ENCODE measurements around the gene TPK1. TPM values are rescaled to one million over a fixed set of nuclear protein-coding genes. Genes with fewer than 3 reads are reported as not detected.

TPK1 gene
- total and polyA plus RNA-seq, 2 of the 4 experiments (the other 2 are of a cell fraction), result 0.38 to 1.8 TPM

DNA sequence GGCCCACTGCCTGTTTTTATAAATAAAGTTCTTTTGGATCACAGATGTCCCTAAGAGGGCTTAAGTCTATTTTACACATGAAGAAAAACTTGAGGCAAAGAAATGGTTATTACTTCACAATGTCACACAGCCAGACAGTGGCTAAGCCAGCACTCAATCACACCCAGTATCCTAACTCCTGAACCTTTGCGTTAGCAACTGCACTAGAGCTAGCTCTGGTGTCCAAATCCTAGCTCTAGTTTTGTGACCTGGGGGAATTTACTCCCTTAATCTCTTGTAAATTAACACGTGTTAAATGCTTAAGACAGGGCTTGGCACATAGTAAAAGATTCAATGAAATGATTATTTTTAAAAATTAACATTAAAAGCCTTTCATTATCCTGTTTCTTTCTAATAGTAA is 49.0 kb upstream of the TPK1 start:
- DNase-seq, result no peak
- Histone ChIP-seq H3K79me1 (ENCODE audit: low read depth in 1 of 2, low read length in 2 of 2) (no peaks in the 10 kb centered on the region), H3K27me3 (ENCODE audit: control insufficient read depth, insufficient read depth, low read length) (no peaks in the 10 kb centered on the region), H3K4me3 (ENCODE audit: insufficient read depth, low read depth, low read length) (no peak overlapping the region), H4K5ac (ENCODE audit: low read depth, low read length) (no peak overlapping the region), H3K4me2 (ENCODE audit: low read depth, low read length) (no peak overlapping the region), H3K56ac (ENCODE audit: extremely low read depth, insufficient read depth, low read length) (no peak overlapping the region), H3K27ac (ENCODE audit: insufficient read depth, low read length) (no peak overlapping the region), H3K4ac (ENCODE audit: low read depth, low read length) (no peak overlapping the region), H2AK5ac (ENCODE audit: low read depth, low read length) (no peak overlapping the region), H3K14ac (replicated peaks; ENCODE audit: low read depth, low read length) (no peak overlapping the region), H3K23ac (ENCODE audit: low read depth, low read length) (no peak overlapping the region), H2BK5ac (ENCODE audit: low read depth, low read length, poor library complexity, severe bottlenecking) (no peak overlapping the region), H3K9ac (ENCODE audit: low read depth, low read length) (no peak overlapping the region), H2BK20ac (ENCODE audit: low read depth, low read length) (no peak overlapping the region), H2BK15ac (ENCODE audit: low read depth, low read length) (no peak overlapping the region), H4K8ac (ENCODE audit: low read depth in 2 of 2, low read length in 2 of 2) (no peak overlapping the region), H4K20me1 (ENCODE audit: insufficient read depth, low read length) (no peaks in the 10 kb centered on the region), H2AK9ac (replicated peaks; ENCODE audit: low read depth, low read length, poor library complexity) (no peak overlapping the region), H2AFZ (replicated peaks; ENCODE audit: low read length, poor library complexity) (no peak overlapping the region), H3K9me1 (ENCODE audit: insufficient read depth, low read length) (no peaks in the 10 kb centered on the region), H3K18ac (ENCODE audit: low read depth, low read length) (no peak overlapping the region), H3K36me3 (ENCODE audit: control insufficient read depth, insufficient read depth, low read length) (no peaks in the 10 kb centered on the region), H4K91ac (ENCODE audit: insufficient read depth, low read depth, low read length) (no peak overlapping the region), H2BK120ac (ENCODE audit: low read depth, low read length) (no peak overlapping the region), H3K4me1 (ENCODE audit: control insufficient read depth, insufficient read depth, low read length) (no peaks in the 10 kb centered on the region), H3K9me3 (ENCODE audit: control insufficient read depth, insufficient read depth, low read length) (peaks cover 2% of the 10 kb centered on the region)
- TF ChIP-seq MAFK (IDR thresholded peaks at IDR 0.05; ENCODE audit: low read depth, low read length), result no peak
- TF ChIP-seq, protein P1, sequence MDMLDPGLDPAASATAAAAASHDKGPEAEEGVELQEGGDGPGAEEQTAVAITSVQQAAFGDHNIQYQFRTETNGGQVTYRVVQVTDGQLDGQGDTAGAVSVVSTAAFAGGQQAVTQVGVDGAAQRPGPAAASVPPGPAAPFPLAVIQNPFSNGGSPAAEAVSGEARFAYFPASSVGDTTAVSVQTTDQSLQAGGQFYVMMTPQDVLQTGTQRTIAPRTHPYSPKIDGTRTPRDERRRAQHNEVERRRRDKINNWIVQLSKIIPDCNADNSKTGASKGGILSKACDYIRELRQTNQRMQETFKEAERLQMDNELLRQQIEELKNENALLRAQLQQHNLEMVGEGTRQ (IDR thresholded peaks at IDR 0.05; ENCODE audit: low read depth, low read length), result no peak
- intact Hi-C loops (cut with micrococcal nuclease) (no loop called here), in situ Hi-C loops (cut with MboI; ENCODE audit: low sequenced_read_pairs) (no loop called here), dilution Hi-C loops (cut with HindIII; ENCODE audit: low sequenced_read_pairs, unreplicated experiment) (no loop called here)
- no peak for ATAC-seq (ENCODE audit: low read depth)
- no TSS peak for BruUV-seq (replicated peaks)
- POLR2A ChIA-PET (ENCODE audit: unreplicated experiment), result no interaction called here
- WGBS, 2 experiments (ENCODE audit: extremely low coverage in 2 of 2, insufficient read length in 1 of 2), result no CpG with 5 or more reads among the region's 2 CpGs
- CTCF ChIA-PET, result no interaction called here
